Small intestine (tissue), 7 donors: ENCODE measurements around the gene OSBPL10. TPM values are rescaled to one million over a fixed set of nuclear protein-coding genes. Genes with fewer than 3 reads are reported as not detected.
A peak's percentile ranks its signal among the peaks of the same experiment; 100 is the strongest.

Experiments used
- DNase-seq, 2 donors: peaks; one replicate each; pipeline versions ENCODE4 v3.0.0 to v3.0.0-alpha.2; 2013
- FAIRE-seq: peaks from 2 replicates; lab custom pipeline; 2012; peaks lifted over from hg19 to GRCh38; lab: Jason Lieb, UNC
- H3K27ac ChIP-seq, 3 donors: one replicate each; pipeline ENCODE4 v1.5.1; 2013; ENCODE audit warnings: low read length in 2 of 3, mild to moderate bottlenecking in 2 of 3, control low read depth in 1 of 3, inconsistent platforms in 1 of 3, low read depth in 1 of 3, moderate library complexity in 1 of 3
- H3K27me3 ChIP-seq, 3 donors: one replicate each; pipeline ENCODE4 v1.6.1; 2013; ENCODE audit warnings: low read length in 3 of 3, inconsistent platforms in 1 of 3; ENCODE audit not compliant: control insufficient read depth in 3 of 3, insufficient read depth in 3 of 3
- H3K36me3 ChIP-seq, 3 donors: one replicate each; pipeline ENCODE4 v1.6.1; 2013; ENCODE audit warnings: low read length in 3 of 3, inconsistent platforms in 1 of 3, low read depth in 1 of 3, mild to moderate bottlenecking in 1 of 3, moderate library complexity in 1 of 3; ENCODE audit not compliant: control insufficient read depth in 3 of 3, insufficient read depth in 2 of 3
- H3K4me1 ChIP-seq, 3 donors: one replicate each; pipeline ENCODE4 v1.6.1; 2013; ENCODE audit warnings: low read length in 2 of 3, inconsistent platforms in 1 of 3, low read depth in 1 of 3, mild to moderate bottlenecking in 1 of 3, moderate library complexity in 1 of 3; ENCODE audit not compliant: control insufficient read depth in 3 of 3, insufficient read depth in 2 of 3
- H3K4me3 ChIP-seq, 3 donors: one replicate each; pipeline ENCODE4 v1.5.1; 2013; ENCODE audit warnings: low read length in 3 of 3, control low read depth in 1 of 3, inconsistent platforms in 1 of 3, low read depth in 1 of 3, mild to moderate bottlenecking in 1 of 3, moderate library complexity in 1 of 3
- H3K9me3 ChIP-seq, 2 donors: one replicate each; pipeline ENCODE4 v1.6.1; 2013; ENCODE audit warnings: low read depth in 1 of 2, low read length in 1 of 2; ENCODE audit not compliant: control insufficient read depth in 2 of 2, insufficient read depth in 1 of 2
- WGBS, 3 donors: extraction: QIAGEN DNeasy Blood & Tissue Kit; methylation state at CpG; one replicate each; pipeline ENCODE4 v1.1.7; 2013; 5-methylcytosine and 5-hydroxymethylcytosine counted together
- polyA plus RNA-seq, 4 donors: library from polyadenylated mRNA; stranded (reverse) in 3 of 4; unstranded in 1 of 4; fragments of 200-250 nt in 3 of 4; fragments of 120-200 nt in 1 of 4; gene quantifications; one replicate each; pipeline versions ENCODE4 v1.2.1 to v1.2.3, GENCODE V29; 2013
- donor health status: healthy with polysubstance abuse.
- donor health status: control.
- donor health status: control.
- donor health status: Bipolar disorder and iron deficiency.
- donor health status: healthy.

Gene OSBPL10
- polyA plus RNA-seq, 4 donors = 1.4 to 8.6 (median 3.8) TPM

DNA sequence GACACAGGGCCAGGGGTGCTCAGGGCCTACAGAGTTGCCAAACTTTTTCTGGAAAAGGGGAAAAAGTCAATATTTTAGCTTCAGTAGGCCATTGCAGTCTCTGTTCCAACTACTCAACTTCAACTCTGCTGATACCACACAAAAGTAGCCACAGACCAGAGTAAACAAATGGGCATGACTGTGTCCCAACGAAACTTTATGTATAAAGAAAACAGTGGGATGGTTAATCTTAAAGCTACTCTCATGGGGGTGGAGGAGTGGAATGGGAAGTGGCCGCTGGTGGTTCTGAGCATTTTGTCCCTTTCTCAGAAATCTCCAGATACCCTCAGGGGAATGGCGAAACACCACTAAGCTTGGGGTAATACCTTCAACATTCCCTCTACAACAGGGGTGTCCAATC is 69.9 kb downstream of the OSBPL10 start:
- Histone ChIP-seq H3K27me3 (no peaks in the 10 kb centered on the region), H3K27ac (no peak overlapping the region), H3K4me1 (no peaks in the 10 kb centered on the region), H3K9me3 (no peaks in the 10 kb centered on the region), H3K4me3 (no peak overlapping the region), H3K36me3 (no peaks in the 10 kb centered on the region)
- WGBS, 3 donors = 92 to 95% (median 93%) methylated on average over 3 of the region's 3 CpGs
- DNase-seq (no peak), FAIRE-seq (no peak)

DNA sequence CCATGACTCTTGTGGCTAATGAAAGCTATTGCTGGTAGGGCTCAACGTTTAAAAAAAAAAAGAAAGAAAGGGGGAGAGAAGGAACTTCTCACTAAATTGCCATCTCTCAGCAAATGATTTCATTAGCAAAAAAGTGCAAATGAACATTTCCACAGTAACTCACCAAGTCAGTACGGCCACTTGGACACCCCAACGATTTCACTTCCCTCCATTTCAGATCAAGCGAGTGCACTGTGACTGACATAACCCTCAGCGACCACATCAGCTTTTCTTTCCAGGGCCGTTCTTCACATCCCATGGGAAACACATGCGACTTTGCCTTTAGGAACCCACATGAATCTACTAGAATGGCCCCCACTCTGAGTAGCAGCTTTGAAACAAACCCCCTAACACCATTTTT is 71.6 kb downstream of the OSBPL10 start:
- Histone ChIP-seq H3K4me1 (peaks cover 0 to 3% (median 0%) of the 10 kb centered on the region in 3 donors), H3K9me3 (no peaks in the 10 kb centered on the region), H3K27me3 (no peaks in the 10 kb centered on the region), H3K36me3 (no peaks in the 10 kb centered on the region), H3K4me3 (no peak overlapping the region), H3K27ac (no peak overlapping the region)
- FAIRE-seq (no peak), DNase-seq (no peak)
- 87 to 97% (median 93%) methylated on average over 7 of the region's 7 CpGs for WGBS, 3 donors

GRCh38 chr3:31908391-31909097 is 72.5 kb downstream of the OSBPL10 start:
- H3K36me3 ChIP-seq = no peaks in the 10 kb centered on the region
- H3K27me3 ChIP-seq = no peaks in the 10 kb centered on the region
- DNase-seq (no peak), FAIRE-seq (no peak)
- peaks cover 0 to 3% (median 0%) of the 10 kb centered on the region in 3 donors for H3K4me1 ChIP-seq
- H3K4me3 ChIP-seq = no peak overlapping the region
- 71 to 75% (median 73%) methylated on average over 5 of the region's 5 CpGs for WGBS, 3 donors
- H3K27ac ChIP-seq = no peak overlapping the region
- H3K9me3 ChIP-seq = no peaks in the 10 kb centered on the region

DNA sequence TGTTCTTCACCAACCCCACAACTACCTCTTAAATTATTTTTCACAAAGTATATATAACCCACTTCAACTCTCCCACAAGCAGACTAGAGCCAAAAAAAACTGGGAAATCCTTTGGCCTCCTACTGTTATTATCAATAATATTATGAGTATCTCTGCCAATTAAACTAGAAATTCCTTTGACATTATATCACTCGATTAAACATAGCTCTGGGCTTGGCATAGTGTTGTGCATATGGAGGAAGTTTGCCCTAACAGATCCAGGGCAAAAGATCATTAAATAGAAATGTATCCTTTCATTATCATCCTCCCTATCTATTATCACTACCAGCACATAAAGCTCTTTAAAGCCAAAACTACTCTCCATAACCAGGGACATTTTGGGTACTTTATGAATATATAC is 74.9 kb downstream of the OSBPL10 start:
- no peak overlapping the region for H3K27ac ChIP-seq
- DNase-seq (no peak), FAIRE-seq (no peak)
- 66 to 86% (median 86%) methylated on average over 1 of the region's 1 CpG for WGBS, 3 donors
- no peaks in the 10 kb centered on the region for H3K9me3 ChIP-seq
- H3K27me3 ChIP-seq = no peaks in the 10 kb centered on the region
- no peak overlapping the region for H3K4me3 ChIP-seq
- H3K36me3 ChIP-seq = no peaks in the 10 kb centered on the region
- H3K4me1 ChIP-seq = peaks cover 0 to 3% (median 0%) of the 10 kb centered on the region in 3 donors

DNA sequence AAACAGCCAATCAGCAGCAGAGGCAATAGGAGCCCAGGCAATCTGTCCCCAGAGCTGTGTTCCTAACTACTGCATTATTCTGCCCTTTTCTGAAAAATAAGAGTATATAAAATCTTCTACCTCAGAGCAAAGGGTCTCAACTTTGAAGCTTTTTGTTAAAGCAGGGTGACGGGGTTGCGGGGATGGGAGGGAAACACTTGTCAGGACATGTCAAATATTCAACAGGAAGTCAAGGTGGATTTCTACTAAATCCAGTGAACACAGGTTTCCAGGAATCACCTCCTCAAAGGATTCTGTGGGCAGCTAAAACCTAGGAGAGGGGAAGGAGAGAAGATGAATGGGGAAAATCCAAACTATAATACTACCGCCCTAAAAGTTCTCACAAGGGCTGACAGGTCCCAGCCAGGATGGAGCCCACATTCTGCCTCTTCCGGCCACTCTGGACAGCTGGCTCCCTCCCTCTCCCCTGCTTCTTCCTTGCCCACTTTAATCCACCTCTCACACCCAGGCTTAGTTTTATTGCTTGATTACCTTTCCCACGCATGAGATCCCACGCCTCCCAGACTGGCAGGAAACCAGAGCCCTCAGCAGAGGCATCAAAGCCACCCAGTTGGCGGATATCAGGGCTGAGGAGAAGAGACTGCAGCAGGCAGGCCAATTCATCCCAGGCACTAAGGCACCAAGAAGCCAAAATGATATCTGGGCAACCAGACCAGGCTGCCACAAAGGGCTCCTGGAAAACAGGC is 77.2 kb downstream of the OSBPL10 start:
- Histone ChIP-seq H3K36me3 (no peaks in the 10 kb centered on the region), H3K9me3 (no peaks in the 10 kb centered on the region), H3K4me1 (peaks cover 0 to 3% (median 0%) of the 10 kb centered on the region in 3 donors), H3K4me3 (no peak overlapping the region), H3K27me3 (no peaks in the 10 kb centered on the region), H3K27ac (no peak overlapping the region)
- no peak for FAIRE-seq
- DNase-seq = peak in 1 of 2 donors; percentile 11
- 59 to 74% (median 73%) methylated on average over 7 of the region's 7 CpGs for WGBS, 3 donors

- no peak overlapping the region for H3K27ac ChIP-seq
- no peak for DNase-seq
Measured at GRCh38 chr3:31900583-31900982, 80.5 kb downstream of the OSBPL10 start.

DNA sequence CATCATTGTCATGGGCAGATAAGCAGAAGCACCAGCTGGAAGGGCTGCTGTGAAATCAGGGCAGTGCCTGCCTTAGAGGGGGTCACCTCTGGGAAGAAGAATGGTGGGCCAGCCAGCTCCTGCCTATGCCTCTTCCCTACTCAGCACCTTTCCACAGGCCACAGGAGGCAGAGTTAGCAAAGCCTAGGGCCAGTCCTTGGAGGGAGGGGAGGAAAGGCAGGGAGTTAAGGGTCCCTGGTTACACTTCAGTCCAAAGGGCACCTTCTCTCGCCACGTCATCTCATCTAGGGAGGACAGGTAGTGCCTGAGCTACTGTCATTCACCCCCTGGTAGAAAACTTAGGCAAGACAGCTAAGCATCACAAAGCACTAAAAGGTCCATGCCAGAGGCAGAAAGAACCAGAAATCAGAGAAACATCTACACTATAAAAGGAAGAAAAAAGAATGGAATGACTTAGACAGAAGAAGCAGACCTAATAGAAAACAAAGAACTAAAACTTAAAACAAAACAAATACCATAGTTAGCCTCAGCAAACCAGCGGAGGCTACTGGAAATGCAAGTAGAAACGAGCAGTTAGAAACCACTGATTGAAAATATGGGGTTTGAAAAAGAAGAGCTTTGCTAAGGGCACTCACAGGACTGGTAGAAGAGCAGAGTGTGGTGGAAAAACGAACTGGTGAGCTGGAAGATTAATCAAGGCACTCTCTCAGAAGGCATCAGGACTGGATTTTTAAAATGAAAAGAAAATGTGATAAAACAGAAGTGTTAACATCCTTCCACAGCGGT is 84.2 kb downstream of the OSBPL10 start:
- Histone ChIP-seq H3K27ac (no peak overlapping the region), H3K4me3 (no peak overlapping the region), H3K27me3 (no peaks in the 10 kb centered on the region), H3K36me3 (no peaks in the 10 kb centered on the region), H3K9me3 (no peaks in the 10 kb centered on the region), H3K4me1 (peaks cover 0 to 12% (median 0%) of the 10 kb centered on the region in 3 donors)
- 59 to 77% (median 73%) methylated on average over 6 of the region's 6 CpGs for WGBS, 3 donors
- DNase-seq = peak; percentile 21 to 69
- FAIRE-seq = no peak

More at GRCh38 chr3:31900583-31900982, 80.5 kb downstream of the OSBPL10 start:
- Histone ChIP-seq H3K36me3 (no peaks in the 10 kb centered on the region), H3K4me1 (peaks cover 0 to 5% (median 3%) of the 10 kb centered on the region in 3 donors), H3K4me3 (no peak overlapping the region), H3K9me3 (no peaks in the 10 kb centered on the region), H3K27me3 (no peaks in the 10 kb centered on the region)
- no peak for FAIRE-seq

GRCh38 chr3:31896026-31896425 is 85.0 kb downstream of the OSBPL10 start:
- Histone ChIP-seq H3K4me1 (peaks cover 0 to 12% (median 0%) of the 10 kb centered on the region in 3 donors), H3K36me3 (no peaks in the 10 kb centered on the region), H3K27me3 (no peaks in the 10 kb centered on the region), H3K4me3 (no peak overlapping the region), H3K27ac (no peak overlapping the region), H3K9me3 (no peaks in the 10 kb centered on the region)
- FAIRE-seq = no peak
- no peak for DNase-seq
- 71 to 82% (median 80%) methylated on average over 1 of the region's 1 CpG for WGBS, 3 donors
